ENCODE data around the gene TBCA.

GRCh38 chr5:77641963-77642737 lies 134.0 kb downstream of the TBCA start:
- TF ChIP-seq CTCF (IDR thresholded peaks at IDR 0.05) (no peak), POLR2A (IDR thresholded peaks at IDR 0.05) (no peak)

Measured in adrenal gland (tissue), 5 donors.